ENCODE results near the gene SSH2. TPM values are rescaled to one million over a fixed set of nuclear protein-coding genes. Genes with fewer than 3 reads are reported as not detected.
A peak's percentile ranks its signal among the peaks of the same experiment; 100 is the strongest.

The SSH2 gene
- total and polyA plus RNA-seq, 2 experiments from 2014 or later, result 9.9 to 12.7 TPM

DNA sequence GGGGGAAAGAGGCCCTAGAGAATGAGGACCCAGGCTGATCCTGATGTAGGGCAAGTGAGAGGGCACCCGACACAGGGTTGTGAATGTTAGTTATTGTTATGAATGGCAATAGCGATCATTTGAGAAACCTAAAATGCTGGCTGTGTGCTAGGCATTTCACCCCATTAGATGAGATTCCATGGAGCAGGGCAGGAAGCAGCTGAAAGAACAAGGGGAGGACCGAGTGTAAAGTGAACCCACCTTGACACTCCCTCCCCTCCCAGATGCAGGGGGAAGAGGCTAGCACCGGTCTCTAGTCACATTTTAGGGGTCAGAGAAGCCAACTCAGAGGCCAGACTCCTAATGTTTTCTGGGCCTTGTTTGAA lies 306.8 kb downstream of the SSH2 start:
- Histone ChIP-seq H4K20me1 (ENCODE audit: insufficient read depth, poor library complexity, severe bottlenecking) (no peaks in the 10 kb centered on the region), H3K4me3 (no peak overlapping the region), H3K9me3 (ENCODE audit: low read depth) (no peaks in the 10 kb centered on the region), H3K9me2 (replicated peaks; ENCODE audit: insufficient read depth) (no peaks in the 10 kb centered on the region), H3K36me3 (replicated peaks; ENCODE audit: insufficient read depth, low read depth) (no peaks in the 10 kb centered on the region), H2AFZ (peak overlapping the region; percentile 68), H3K4me2 (peak overlapping the region; percentile 100), H3K27ac (no peak overlapping the region), H3K79me2 (no peaks in the 10 kb centered on the region), H3K4me1 (ENCODE audit: insufficient read depth) (peaks cover 8% of the 10 kb centered on the region), H3K27me3 (peaks cover 47% of the 10 kb centered on the region)
- no peak for TF ChIP-seq CTCF (IDR thresholded peaks at IDR 0.05; ENCODE audit: poor library complexity)
- TF ChIP-seq EZH2phosphoT487 (IDR thresholded peaks at IDR 0.05; ENCODE audit: low read depth, severe bottlenecking, unreplicated experiment), result no peak
- TF ChIP-seq EZH2 (IDR thresholded peaks at IDR 0.05; ENCODE audit: borderline replicate concordance), result no peak
- DNase-seq (ENCODE audit: low spot score), result no peak
- WGBS (ENCODE audit: low lambda C conversion rate, missing lambda C conversion rate), result 39% methylated on average over 4 of the region's 4 CpGs

- H3K4me3 ChIP-seq, result peak within 1 kb of the TSS; percentile 79
- peak; percentile 78 for DNase-seq (ENCODE audit: low spot score)
- H3K27me3 ChIP-seq, result peaks cover 54% of the 10 kb centered on the region
- H3K9me2 ChIP-seq (replicated peaks; ENCODE audit: insufficient read depth), result no peaks in the 10 kb centered on the region
- no peaks in the 10 kb centered on the region for H4K20me1 ChIP-seq (ENCODE audit: insufficient read depth, poor library complexity, severe bottlenecking)
- 4% methylated on average over 52 of the region's 77 CpGs for WGBS (ENCODE audit: low lambda C conversion rate, missing lambda C conversion rate)
- no peak for TF ChIP-seq CTCF (IDR thresholded peaks at IDR 0.05; ENCODE audit: poor library complexity)
- no peak for TF ChIP-seq EZH2phosphoT487 (IDR thresholded peaks at IDR 0.05; ENCODE audit: low read depth, severe bottlenecking, unreplicated experiment)
- TF ChIP-seq EZH2 (IDR thresholded peaks at IDR 0.05; ENCODE audit: borderline replicate concordance), result no peak
- H3K9me3 ChIP-seq (ENCODE audit: low read depth), result no peaks in the 10 kb centered on the region
- no peak within 1 kb of the TSS for H3K27ac ChIP-seq
- no peaks in the 10 kb centered on the region for H3K36me3 ChIP-seq (replicated peaks; ENCODE audit: insufficient read depth, low read depth)
- H2AFZ ChIP-seq, result peak within 1 kb of the TSS; percentile 68
- peak within 1 kb of the TSS; percentile 100 for H3K4me2 ChIP-seq
- peaks cover 14% of the 10 kb centered on the region for H3K4me1 ChIP-seq (ENCODE audit: insufficient read depth)
- no peaks in the 10 kb centered on the region for H3K79me2 ChIP-seq
These were observed 307.4 kb downstream of the SSH2 start, which contains the start of gene CORO6 for GRCh38 chr17:29622337-29623282. TSS of gene CORO6 (minus strand) at chr17:29622912. CDS start at chr17:29621421, 1,491 bp downstream.

GRCh38 chr17:29621751-29622194 lies 308.3 kb downstream of the SSH2 start:
- 80% methylated on average over 8 of the region's 8 CpGs for WGBS (ENCODE audit: low lambda C conversion rate, missing lambda C conversion rate)
- peak overlapping the region; percentile 100 for H3K4me2 ChIP-seq
- H3K27ac ChIP-seq, result no peak overlapping the region
- H3K79me2 ChIP-seq, result no peaks in the 10 kb centered on the region
- TF ChIP-seq EZH2 (IDR thresholded peaks at IDR 0.05; ENCODE audit: borderline replicate concordance), result no peak
- TF ChIP-seq CTCF (IDR thresholded peaks at IDR 0.05; ENCODE audit: poor library complexity), result no peak
- TF ChIP-seq EZH2phosphoT487 (IDR thresholded peaks at IDR 0.05; ENCODE audit: low read depth, severe bottlenecking, unreplicated experiment), result no peak
- no peaks in the 10 kb centered on the region for H3K9me3 ChIP-seq (ENCODE audit: low read depth)
- H3K4me1 ChIP-seq (ENCODE audit: insufficient read depth), result peaks cover 19% of the 10 kb centered on the region
- no peak overlapping the region for H2AFZ ChIP-seq
- peaks cover 62% of the 10 kb centered on the region for H3K27me3 ChIP-seq
- H3K4me3 ChIP-seq, result no peak overlapping the region
- H4K20me1 ChIP-seq (ENCODE audit: insufficient read depth, poor library complexity, severe bottlenecking), result no peaks in the 10 kb centered on the region
- H3K9me2 ChIP-seq (replicated peaks; ENCODE audit: insufficient read depth), result no peaks in the 10 kb centered on the region
- no peak for DNase-seq (ENCODE audit: low spot score)
- H3K36me3 ChIP-seq (replicated peaks; ENCODE audit: insufficient read depth, low read depth), result no peaks in the 10 kb centered on the region
